ENCODE results near the gene RABAC1.
"Not testable (repeated sequence)": the region's sequence is repeated elsewhere in the genome, so short reads cannot be mapped to it uniquely, and the experiment has no call there.

Gene RABAC1

GRCh38 chr19:41944336-41944735 is 14.8 kb downstream of the RABAC1 start:
- no peak for DNase-seq

DNA sequence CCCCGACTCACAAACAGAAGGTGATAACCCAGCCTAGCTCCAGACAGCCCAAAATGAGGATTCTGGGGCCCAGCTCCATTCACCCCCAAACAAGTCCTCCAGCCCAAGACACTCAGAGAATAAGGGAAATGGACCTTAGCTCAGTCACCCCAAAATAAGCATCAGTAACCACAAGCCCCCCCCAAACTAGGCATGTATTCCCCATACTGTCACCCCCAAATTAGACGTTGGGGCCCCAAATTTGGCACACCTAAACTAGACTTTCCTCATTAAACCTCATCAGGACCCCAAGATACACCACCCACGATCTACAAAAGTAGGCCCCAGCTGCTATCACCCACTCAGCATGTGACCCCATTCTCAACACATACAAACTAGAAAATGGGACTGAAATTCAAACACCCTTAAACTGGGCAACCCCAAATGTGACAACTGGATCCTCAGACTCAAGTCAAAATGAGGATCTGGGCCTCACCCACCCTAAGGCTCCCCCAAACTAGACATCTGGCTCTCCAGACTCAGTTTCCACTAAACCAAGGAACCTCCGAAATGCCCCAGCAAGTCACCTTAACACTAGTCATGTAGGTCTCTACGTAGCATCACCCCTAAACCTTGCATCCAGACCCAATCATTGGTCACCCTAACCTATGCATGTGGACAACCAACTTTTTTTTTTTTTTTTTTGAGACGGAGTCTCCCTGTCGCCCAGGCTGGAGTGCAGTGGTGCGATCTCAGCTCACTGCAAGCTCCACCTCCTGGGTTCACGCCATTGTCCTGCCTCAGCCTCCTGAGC is 17.5 kb downstream of the RABAC1 start:
- no peak for DNase-seq

GRCh38 chr19:41940731-41941409 is 18.3 kb downstream of the RABAC1 start:
- DNase-seq = no peak

DNA sequence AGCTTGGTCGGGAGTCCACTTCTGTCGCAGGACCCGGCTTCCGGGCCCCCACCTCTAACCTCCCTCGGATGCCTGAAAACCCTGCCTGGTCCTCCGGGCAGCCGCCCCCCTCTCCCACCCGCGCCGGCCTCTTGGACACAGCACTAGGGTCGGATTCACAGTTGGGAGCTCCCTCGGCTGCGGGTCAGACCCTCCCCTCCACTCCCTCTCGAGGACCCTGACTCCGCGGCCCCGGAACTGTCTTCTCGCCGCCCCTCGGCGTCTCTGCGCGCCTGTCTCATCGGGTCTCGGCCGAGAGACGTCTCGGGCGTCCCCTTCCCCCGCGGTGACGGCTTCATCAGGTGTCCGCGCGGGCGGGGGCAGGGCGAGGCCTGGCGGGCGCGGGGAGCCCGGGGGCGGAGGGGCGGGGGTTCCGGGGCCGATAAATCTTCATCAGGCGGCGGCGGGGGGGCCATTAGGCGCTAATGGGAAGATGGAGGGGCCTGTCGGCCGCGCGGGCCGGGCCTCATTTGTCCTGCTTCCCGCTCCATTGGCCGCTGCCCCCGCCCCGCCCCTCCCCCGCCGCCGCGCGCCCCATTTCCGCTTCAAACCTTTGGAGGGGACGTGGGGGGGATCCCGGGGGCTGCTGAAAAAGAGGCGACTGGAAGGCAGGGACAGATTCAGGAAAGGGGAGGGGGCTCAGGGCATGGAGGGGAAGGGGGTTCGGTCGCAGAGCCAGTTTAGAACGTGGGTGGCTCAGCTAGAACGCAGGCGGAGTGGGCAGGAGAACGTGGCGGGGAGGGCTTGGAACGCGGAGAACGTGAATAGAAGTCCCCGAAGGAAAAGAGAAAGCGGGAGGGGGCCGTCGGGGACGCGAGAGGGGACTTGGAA is 19.0 kb downstream of the RABAC1 start:
- DNase-seq = peak; percentile 82

DNA sequence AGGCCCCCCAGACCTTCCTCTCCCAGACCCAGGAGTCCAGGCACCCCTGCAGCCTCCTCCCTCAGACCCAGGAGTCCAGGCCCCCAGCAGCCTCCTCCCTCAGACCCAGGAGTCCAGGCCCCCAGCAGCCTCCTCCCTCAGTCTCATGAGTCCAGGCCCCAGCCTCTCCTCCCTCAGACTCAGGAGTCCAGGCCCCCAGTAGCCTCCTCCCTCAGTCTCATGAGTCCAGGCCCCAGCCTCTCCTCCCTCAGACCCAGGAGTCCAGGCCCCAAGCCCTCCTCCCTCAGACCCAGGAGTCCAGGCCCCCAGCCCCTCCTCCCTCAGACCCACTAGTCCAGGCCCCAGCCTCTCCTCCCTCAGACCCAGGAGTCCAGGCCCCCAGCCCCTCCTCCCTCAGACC is 19.9 kb downstream of the RABAC1 start:
- not testable (repeated sequence) for DNase-seq

DNA sequence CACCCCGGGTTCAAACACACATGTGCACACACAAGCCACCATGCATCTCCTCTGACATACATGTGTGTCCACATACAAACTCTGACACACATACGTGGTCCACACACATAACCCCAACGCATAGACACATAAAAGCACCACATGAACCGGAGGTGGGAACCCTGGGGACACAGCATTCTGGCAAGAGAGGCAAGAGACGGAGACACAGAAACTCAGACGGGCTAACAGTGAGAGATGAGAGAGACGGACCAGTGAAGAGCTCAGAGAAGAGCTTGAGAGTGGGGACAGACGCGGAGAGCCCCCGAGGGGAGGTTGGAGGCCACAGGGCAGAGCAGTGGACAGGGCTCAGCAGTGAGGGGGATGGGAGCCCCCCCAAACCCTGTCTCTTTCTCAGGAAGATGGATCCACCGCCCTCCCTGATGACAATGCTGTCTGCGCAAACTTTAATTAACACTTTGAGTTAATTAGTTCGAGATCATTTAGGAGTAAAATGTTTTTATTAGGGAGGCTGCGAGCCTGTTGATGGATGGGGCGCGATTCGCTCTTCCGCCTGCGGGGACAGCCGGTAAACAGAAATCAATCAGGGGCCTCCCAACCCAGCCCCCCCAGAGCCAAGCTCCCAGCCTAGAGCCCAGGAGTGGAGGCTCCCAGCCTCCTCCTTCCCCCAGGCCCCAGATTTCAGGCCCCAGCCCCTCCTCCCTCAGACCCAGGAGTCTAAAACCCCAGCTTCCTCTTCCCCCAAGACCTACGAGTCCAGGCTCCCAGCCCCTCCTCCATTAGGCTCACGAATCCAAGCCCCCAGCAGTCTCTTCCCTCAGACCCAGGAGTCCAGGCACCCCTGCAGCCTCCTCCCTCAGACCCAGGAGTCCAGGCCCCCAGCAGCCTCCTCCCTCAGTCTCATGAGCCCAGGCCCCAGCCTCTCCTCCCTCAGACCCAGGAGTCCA is 21.3 kb downstream of the RABAC1 start:
- no peak for DNase-seq

DNA sequence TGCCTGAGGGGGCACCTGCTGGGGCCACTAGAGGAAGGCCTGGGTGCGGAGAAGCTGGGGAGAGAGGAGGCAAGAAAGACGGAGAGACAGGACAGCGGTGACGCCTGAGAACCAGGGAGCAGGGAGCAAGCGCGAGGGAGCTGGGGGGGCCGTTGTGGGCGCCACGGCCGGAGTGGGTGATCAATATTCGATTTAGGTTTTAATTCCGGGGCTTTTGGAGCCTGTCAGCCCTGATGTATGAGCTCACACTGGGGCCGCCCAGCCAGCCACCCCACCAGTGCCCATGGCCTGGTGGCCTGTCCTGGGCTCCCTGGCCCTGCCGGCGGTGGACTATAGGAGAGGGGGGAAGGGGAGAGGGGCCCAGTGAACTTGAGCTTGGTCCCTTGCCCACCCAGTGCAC is 22.2 kb downstream of the RABAC1 start:
- no peak for DNase-seq

DNA sequence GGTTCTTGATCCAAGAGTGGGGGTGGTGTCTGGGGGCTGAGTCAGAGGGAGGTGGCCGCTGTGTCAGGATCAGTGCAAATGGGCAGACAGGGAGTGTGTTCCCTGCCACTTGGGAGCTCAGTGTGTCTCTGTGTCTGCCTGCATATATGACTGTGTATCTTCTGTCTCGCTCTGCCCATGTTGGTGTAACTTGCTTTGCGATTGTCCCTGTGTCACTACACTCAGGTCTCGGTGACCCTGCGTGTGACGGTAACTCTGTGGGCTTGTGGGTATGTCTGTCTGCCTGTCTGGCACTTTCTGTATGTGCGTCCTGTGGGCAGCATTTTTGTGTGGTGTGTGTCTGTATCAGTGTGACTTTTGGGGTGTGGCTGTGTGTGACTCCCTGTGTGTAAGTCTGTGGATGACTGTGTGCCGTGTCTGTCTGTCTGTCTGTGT is 22.7 kb downstream of the RABAC1 start:
- DNase-seq = no peak

GRCh38 chr19:41935760-41936415 is 23.2 kb downstream of the RABAC1 start:
- no peak for DNase-seq

DNA sequence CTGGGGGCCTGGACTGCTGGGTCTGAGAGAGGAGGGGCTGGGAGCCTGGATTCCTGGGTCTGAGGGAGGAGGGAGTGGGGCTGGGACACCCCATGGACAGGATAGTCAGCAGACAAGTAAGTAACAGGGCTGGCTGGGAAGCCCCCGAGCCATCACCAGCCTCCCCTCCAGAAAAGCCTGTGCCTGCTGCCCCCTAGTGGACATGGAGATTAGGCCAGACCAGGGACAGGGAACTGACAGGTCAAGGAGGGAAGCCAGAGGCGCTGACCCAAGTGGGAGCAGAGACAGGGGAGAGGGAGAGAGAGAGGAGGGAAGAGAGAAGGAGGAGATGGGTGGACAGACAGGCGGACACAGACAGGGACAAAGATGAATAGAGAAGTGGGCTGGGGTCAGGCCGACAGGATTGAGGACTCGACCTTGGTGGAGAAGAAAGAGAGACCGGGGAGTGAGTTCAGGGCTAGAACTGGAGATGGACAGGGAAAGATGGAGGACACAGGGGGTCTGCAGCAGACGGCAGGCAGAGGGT is 24.2 kb downstream of the RABAC1 start:
- peak; percentile 78 for DNase-seq

GRCh38 chr19:41933693-41934426 is 25.3 kb downstream of the RABAC1 start:
- DNase-seq = no peak

DNA sequence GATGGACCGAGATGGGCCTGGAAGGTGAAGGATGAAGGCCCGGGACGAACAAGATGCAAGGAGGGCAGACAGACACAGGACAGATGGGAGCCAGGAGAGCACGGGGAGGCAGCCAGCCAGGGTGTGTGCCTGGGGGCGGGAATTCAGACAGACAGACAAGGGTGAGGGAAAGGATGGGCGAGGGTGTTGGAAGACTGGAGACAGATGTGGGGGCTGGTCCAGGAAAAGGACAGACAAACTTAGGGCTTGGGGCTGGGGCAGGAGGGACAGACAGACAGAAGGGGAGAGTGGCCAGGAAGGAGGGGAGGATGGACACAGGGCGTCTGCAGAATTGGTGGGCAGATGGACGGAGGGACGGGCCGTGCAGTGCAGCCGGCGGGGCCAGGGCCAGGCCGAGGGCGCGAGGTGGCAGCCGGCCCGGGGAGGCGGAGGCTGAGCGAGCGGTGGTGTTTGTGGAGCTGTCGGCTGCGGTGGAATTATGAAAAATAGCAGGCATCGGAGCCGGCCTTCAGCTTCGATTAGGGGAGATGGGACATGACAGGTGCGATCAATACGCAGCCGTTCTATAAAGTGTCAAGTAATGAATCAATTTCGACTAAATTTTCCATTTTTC is 26.3 kb downstream of the RABAC1 start:
- no peak for DNase-seq

DNA sequence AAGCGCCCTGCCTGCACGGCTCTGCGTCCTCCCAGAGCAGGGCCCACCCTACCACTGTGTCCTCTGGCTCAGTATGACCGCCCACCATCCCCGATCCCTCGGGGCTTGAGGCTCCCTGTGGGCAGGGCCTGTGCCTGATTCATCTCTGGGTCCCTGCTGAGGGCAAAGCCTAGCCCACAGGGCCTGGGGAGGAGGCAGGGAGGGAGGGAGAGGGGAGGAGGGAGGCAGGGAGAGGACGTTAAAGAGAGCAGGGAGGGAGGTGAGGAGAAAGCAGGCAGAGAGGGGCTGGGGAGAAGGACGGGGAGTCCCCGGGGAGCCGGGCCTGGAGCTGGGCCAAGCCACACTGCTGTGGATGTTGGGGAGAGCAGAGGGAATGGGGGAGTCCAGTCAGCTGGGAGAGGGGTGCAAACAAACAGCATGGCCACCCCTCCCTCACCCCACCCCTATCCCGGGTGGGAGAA is 26.8 kb downstream of the RABAC1 start:
- no peak for DNase-seq

DNA sequence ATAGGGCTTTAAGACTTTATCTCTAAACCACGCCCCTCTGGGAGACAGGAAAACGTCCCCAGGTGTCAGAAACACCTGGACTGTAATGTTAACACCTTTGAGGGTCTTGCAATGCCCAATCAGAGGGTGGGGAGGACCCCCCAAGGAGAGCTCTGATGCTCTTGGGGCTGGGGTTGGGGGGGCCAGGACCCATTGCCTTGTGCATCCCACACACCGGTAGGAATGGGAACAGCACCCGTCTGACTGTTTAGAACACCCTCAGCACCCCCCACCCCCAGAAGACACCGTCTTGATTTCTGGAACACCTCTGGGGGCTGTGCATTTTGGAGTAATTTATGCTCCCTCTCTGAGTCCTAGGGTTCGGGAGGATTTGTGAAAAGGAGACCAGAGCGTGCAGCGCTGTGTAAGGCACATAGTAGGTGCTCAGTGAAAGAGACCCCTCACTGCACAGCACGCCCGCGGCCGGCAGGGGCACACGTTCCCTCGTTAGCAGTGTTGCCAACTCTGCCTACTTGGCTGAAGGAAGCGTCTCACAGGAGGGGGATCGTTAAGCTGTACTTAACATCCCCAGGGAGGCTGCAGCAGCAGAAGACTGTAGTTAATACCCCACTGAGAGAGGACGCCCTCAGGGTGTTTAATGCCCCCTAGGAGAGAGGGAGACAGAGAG is 28.1 kb downstream of the RABAC1 start:
- no peak for DNase-seq

GRCh38 chr19:41930322-41930722 is 28.8 kb downstream of the RABAC1 start:
- no peak for DNase-seq

DNA sequence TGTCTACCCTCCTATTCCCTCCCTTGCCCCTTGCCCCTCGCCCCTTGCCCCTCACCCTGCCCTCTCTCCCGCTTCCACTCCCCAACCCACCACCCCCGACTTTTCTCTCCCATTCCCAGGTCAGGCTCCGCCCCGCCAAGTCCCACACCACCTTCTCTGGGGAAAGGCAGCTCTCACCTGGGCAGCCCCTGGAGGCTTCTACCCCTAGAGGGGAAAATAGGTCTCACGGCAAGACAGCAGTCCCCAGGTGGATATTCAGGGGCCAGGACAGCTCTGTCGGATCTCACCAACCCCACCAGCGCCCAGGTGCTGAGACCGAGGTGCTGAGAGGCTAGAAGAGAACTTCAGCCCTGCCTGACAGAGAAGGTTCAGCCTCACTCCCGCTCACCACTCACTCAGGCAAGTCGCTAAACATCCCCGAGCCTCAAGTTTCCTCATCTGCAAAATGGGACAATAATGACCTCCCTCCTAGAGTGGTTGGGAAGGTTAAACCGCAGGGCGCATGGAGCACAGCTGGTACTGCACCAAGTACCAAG is 29.5 kb downstream of the RABAC1 start:
- no peak for DNase-seq

GRCh38 chr19:41928754-41929535 is 30.2 kb downstream of the RABAC1 start:
- DNase-seq = no peak

DNA sequence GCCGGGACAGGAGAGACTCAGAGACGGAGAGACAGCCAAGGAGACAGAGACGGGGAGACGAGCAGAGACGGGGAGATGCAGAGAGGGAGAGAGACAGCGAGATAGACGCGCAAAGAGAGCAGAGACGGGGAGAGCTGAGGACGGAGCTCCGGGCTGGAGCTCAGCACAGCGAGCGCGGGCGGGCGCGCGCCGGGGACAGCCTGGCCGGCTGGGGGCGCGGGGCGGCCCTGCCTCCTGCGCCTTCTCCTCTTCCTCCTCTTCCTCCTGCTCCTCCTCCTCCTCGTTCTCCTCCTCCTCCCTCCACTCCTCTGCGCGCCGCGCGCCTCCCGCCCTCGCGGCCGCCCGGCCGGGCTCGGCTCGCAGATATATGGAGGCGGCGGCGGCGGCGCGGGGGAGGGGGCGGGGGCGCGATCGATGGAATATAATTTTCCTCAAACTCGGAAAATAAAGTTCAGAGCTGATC is 30.9 kb downstream of the RABAC1 start, which contains the start of gene ERFL:
ERFL (minus strand) TSS at position 229 of the 463 bp plus-strand sequence. CDS start 15,530 bp downstream, outside the sequence.
- no peak for DNase-seq
